Hepatocyte (in vitro differentiated cells): ENCODE measurements around the gene CD79B.
"Not testable (repeated sequence)": the region's sequence is repeated elsewhere in the genome, so short reads cannot be mapped to it uniquely, and the experiment has no call there.

Source experiments
- EZH2 ChIP-seq: fragments of 200-600 bp; sonication (generic); IDR thresholded peaks from 2 replicates; pipeline ENCODE4 v1.6.1; 2016; ENCODE audit warnings: antibody characterized with exemption, mild to moderate bottlenecking, borderline replicate concordance
- TF ChIP-seq, protein P1 (sequence below): fragments of 200-600 bp; sonication (generic); IDR thresholded peaks from 2 replicates; pipeline ENCODE4 v1.5.1; 2016; ENCODE audit warnings: antibody characterized with exemption, mild to moderate bottlenecking; ENCODE audit not compliant: poor library complexity

- TF ChIP-seq EZH2: not testable (repeated sequence)
- TF ChIP-seq, protein P1, sequence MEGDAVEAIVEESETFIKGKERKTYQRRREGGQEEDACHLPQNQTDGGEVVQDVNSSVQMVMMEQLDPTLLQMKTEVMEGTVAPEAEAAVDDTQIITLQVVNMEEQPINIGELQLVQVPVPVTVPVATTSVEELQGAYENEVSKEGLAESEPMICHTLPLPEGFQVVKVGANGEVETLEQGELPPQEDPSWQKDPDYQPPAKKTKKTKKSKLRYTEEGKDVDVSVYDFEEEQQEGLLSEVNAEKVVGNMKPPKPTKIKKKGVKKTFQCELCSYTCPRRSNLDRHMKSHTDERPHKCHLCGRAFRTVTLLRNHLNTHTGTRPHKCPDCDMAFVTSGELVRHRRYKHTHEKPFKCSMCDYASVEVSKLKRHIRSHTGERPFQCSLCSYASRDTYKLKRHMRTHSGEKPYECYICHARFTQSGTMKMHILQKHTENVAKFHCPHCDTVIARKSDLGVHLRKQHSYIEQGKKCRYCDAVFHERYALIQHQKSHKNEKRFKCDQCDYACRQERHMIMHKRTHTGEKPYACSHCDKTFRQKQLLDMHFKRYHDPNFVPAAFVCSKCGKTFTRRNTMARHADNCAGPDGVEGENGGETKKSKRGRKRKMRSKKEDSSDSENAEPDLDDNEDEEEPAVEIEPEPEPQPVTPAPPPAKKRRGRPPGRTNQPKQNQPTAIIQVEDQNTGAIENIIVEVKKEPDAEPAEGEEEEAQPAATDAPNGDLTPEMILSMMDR: peak; percentile 25
Measured at GRCh38 chr17:63892316-63893037, 39.7 kb downstream of the CD79B start.
